ENCODE measurements around the gene EPB41L4B.
"Not testable (repeated sequence)": the region's sequence is repeated elsewhere in the genome, so short reads cannot be mapped to it uniquely, and the experiment has no call there.

EPB41L4B gene

GRCh38 chr9:109286571-109286977 is 34.3 kb downstream of the EPB41L4B start:
- DNase-seq (ENCODE audit: low spot score), result no peak
- Histone ChIP-seq H3K4me3 (no peak overlapping the region), H3K27ac (no peak overlapping the region)
- TF ChIP-seq CTCF (IDR thresholded peaks at IDR 0.05), result no peak

- not testable (repeated sequence) for H3K27ac ChIP-seq; DNase-seq (ENCODE audit: low spot score); H3K4me3 ChIP-seq
Observed at GRCh38 chr9:109283672-109284071, 37.2 kb downstream of the EPB41L4B start.

- DNase-seq (ENCODE audit: low spot score), result no peak
- no peak overlapping the region for H3K4me3 ChIP-seq
- no peak for TF ChIP-seq CTCF (IDR thresholded peaks at IDR 0.05)
- no peak overlapping the region for H3K27ac ChIP-seq
Observed at GRCh38 chr9:109283012-109283411, 37.8 kb downstream of the EPB41L4B start.

- Histone ChIP-seq H3K4me3 (no peak overlapping the region), H3K27ac (no peak overlapping the region)
- DNase-seq (ENCODE audit: low spot score), result no peak
- TF ChIP-seq CTCF (IDR thresholded peaks at IDR 0.05), result no peak
Observed at GRCh38 chr9:109282302-109282701, 38.6 kb downstream of the EPB41L4B start.

GRCh38 chr9:109281518-109281917 is 39.3 kb downstream of the EPB41L4B start:
- DNase-seq (ENCODE audit: low spot score), result no peak
- Histone ChIP-seq H3K27ac (no peak overlapping the region), H3K4me3 (no peak overlapping the region)
- no peak for TF ChIP-seq CTCF (IDR thresholded peaks at IDR 0.05)

- no peak overlapping the region for H3K4me3 ChIP-seq
Observed at GRCh38 chr9:109278848-109279247, 42.0 kb downstream of the EPB41L4B start.

GRCh38 chr9:109278216-109278615 is 42.6 kb downstream of the EPB41L4B start:
- no peak overlapping the region for H3K27ac ChIP-seq
- H3K4me3 ChIP-seq, result no peak overlapping the region
- DNase-seq (ENCODE audit: low spot score), result no peak
- no peak for TF ChIP-seq CTCF (IDR thresholded peaks at IDR 0.05)

More at GRCh38 chr9:109278848-109279247, 42.0 kb downstream of the EPB41L4B start:
- H3K27ac ChIP-seq, result no peak overlapping the region
- DNase-seq (ENCODE audit: low spot score), result no peak
- no peak for TF ChIP-seq CTCF (IDR thresholded peaks at IDR 0.05)

GRCh38 chr9:109277451-109277850 is 43.4 kb downstream of the EPB41L4B start:
- Histone ChIP-seq H3K27ac (no peak overlapping the region), H3K4me3 (no peak overlapping the region)
- no peak for TF ChIP-seq CTCF (IDR thresholded peaks at IDR 0.05)
- DNase-seq (ENCODE audit: low spot score), result no peak
